Omental fat pad (tissue), 4 donors: ENCODE measurements around the gene RPUSD4. TPM values are rescaled to one million over a fixed set of nuclear protein-coding genes. Genes with fewer than 3 reads are reported as not detected.

Experiments
- ATAC-seq: fragments of 150-250 bp; one replicate; pipeline ENCODE4 v1.9.1; 2016; ENCODE audit warnings: mild to moderate bottlenecking, moderate library complexity; ENCODE audit not compliant: low FRiP score
- DNase-seq: peaks from one replicate; pipeline ENCODE4 v3.0.0-alpha.2; 2019; ENCODE audit warnings: low spot score
- CTCF ChIP-seq, 3 donors: fragments of 450-650 bp; IDR thresholded peaks; one replicate each; pipeline ENCODE4 v1.5.1; 2016 to 2017; ENCODE audit warnings: antibody characterized with exemption in 3 of 3, mild to moderate bottlenecking in 3 of 3, moderate library complexity in 2 of 3
- total RNA-seq, 4 donors: library from RNA; depleted of rRNA; stranded (reverse); fragments of >200 nt; gene quantifications; one replicate each; pipeline ENCODE4 v1.1.0, GENCODE V29; 2016

Gene RPUSD4
- total RNA-seq, 4 donors from 2014 or later, result 19.3 to 42.0 (median 24.0) TPM

DNA sequence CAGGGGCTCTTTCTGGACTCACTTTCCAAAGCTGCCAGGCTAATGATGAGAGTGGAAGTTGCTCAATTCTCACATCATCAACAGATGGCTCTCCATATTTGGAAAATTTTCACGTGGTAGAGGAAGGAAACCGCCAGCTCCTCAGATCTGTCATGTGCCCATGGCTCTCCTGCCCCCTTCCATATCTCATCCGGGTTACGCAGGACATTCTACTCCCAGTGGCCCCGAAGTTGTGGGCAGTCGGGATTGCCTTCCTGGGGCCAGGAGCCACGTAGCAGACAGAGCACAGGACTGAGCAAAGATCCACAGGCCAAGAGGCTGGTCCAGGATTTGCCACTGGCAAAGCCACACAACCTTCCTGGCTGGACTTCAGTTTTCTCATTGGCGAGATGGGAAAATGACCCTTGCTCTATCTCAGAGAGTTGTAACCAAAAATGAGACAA lies 38.8 kb downstream of the RPUSD4 start:
- no peak for ATAC-seq

GRCh38 chr11:126169291-126169690 lies 42.2 kb downstream of the RPUSD4 start:
- ATAC-seq (no peak), DNase-seq (no peak)
- no peak for TF ChIP-seq CTCF (IDR thresholded peaks at IDR 0.05)

More for the DNA sequence above, 38.8 kb downstream of the RPUSD4 start:
- no peak for DNase-seq
- no peak for TF ChIP-seq CTCF (IDR thresholded peaks at IDR 0.05)

- no peak for DNase-seq
- TF ChIP-seq CTCF (IDR thresholded peaks at IDR 0.05), result no peak
Measured at GRCh38 chr11:126167488-126167887, 44.0 kb downstream of the RPUSD4 start.

GRCh38 chr11:126166413-126166812 lies 45.0 kb downstream of the RPUSD4 start:
- ATAC-seq (no peak), DNase-seq (no peak)
- no peak for TF ChIP-seq CTCF (IDR thresholded peaks at IDR 0.05)

More at GRCh38 chr11:126167488-126167887, 44.0 kb downstream of the RPUSD4 start:
- no peak for ATAC-seq

DNA sequence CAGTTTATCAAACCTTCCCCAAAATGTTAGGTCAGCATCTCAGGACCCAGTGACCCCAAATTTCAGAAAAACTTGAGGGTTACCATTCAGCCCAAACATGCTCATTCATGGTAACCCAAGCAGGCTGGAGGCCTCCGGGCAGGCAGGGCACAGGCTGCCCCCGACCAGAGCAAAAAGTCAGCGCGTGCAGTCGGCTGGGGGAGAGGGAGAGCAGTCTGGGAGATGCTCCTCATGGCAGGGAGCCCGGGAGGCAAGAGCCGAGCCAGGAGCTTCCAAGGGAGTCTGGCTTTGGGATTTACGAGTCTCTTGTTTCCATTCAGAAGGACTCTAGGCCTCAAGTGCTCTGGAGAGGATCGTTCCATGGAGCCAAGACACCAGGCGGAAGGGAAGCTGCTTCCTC lies 45.7 kb downstream of the RPUSD4 start:
- ATAC-seq (no peak), DNase-seq (no peak)
- TF ChIP-seq CTCF (IDR thresholded peaks at IDR 0.05), result no peak

DNA sequence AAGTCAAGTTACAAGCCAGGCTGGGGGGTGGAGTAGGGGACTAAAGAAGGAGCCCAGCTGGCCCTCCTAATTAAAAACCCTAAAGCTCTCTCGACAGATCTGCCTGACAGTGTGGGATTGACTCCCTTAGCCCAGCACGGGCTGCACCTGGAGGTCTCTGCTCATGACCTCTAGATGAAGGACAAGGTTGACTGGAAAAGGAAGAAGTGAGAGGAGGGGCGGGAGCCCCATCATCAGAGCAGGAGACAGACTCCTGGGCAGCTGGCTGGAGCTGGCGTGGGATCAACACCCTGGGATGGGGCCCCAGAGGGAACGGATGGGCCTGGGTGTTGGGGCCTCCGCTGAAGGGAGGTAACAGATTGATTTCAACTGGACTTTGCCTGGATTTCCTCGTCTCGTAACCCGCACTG lies 46.1 kb downstream of the RPUSD4 start:
- DNase-seq (no peak), ATAC-seq (no peak)
- no peak for TF ChIP-seq CTCF (IDR thresholded peaks at IDR 0.05)

DNA sequence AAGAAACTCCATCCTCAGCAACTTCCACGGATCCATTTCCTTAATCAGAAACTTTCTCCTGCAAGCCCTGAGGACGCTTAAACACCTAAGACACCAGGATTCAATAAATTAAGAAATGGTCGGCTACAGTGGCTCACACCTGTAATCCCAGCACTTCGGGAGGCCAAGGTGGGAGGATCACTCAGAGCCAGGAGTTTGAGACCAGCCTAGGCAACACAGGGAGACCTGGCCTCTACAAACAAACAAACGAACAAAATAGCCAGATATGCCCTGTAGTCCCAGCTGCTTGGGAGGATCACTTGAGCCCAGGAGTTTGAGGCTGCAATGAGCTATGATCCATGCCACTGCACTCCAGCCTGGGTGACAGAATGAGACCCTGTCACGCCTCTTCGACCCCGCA lies 46.7 kb downstream of the RPUSD4 start:
- DNase-seq, result no peak
- no peak for ATAC-seq
- TF ChIP-seq CTCF (IDR thresholded peaks at IDR 0.05), result no peak
